SK-N-SH (cell line): ENCODE data around the gene SEMA3D. TPM values are rescaled to one million over a fixed set of nuclear protein-coding genes. Genes with fewer than 3 reads are reported as not detected.

ENCODE experiments used
- CTCF ChIA-PET: fragments of 300-600, 350-600 bp; formaldehyde crosslinking; extraction: SDS; loops from one replicate; lab custom pipeline; 2021; lab: Yijun Ruan, JAX
- POLR2A ChIA-PET: fragments of 350-600 bp; sonication (Branson Sonifier 250); formaldehyde crosslinking; extraction: SDS; loops from one replicate; lab custom pipeline; 2020; ENCODE audit warnings: antibody characterized with exemption, inconsistent platforms; lab: Yijun Ruan, JAX
- DNase-seq: peaks from one replicate; pipeline ENCODE4 v3.0.0; 2012
- H2AFZ ChIP-seq: fragments of 200-600 bp; sonication (generic); 2 replicates; pipeline ENCODE4 v1.8.1; 2016; ENCODE audit warnings: antibody characterized with exemption, mild to moderate bottlenecking, low read depth
- H3F3A ChIP-seq: fragments of 200-600 bp; sonication (generic); replicated peaks from 2 replicates; pipeline ENCODE3; 2016; ENCODE audit warnings: antibody characterized with exemption, mild to moderate bottlenecking; ENCODE audit not compliant: insufficient read depth
- H3K27ac ChIP-seq, 2 experiments: fragments of 200-500 bp in 1 of 2; fragments of 200-600 bp in 1 of 2; sonication (Bioruptor generic) in 1 of 2; sonication (generic), shearing (Covaris generic) in 1 of 2; 2 replicates each; pipeline versions ENCODE4 v1.5.1 to v1.6.1; 2014 to 2016; ENCODE audit warnings: low read depth in 2 of 2, inconsistent platforms in 1 of 2, low read length in 1 of 2, mild to moderate bottlenecking in 1 of 2, mixed read lengths in 1 of 2
- H3K27me3 ChIP-seq: fragments of 200-600 bp; sonication (generic), shearing (Covaris generic); 2 replicates; pipeline ENCODE4 v1.6.1; 2016; ENCODE audit warnings: mixed run types; ENCODE audit not compliant: insufficient read depth
- H3K36me3 ChIP-seq, 2 experiments: fragments of 200-500 bp in 1 of 2; fragments of 200-600 bp in 1 of 2; sonication (Bioruptor generic) in 1 of 2; sonication (generic) in 1 of 2; replicated peaks in 1 of 2; 2 replicates each; pipeline versions ENCODE3 to v1.5.1; 2014 to 2016; ENCODE audit warnings: low read length in 1 of 2, mild to moderate bottlenecking in 1 of 2; ENCODE audit not compliant: insufficient read depth in 2 of 2, control insufficient read depth in 1 of 2
- H3K4me1 ChIP-seq, 2 experiments: fragments of 200-500 bp in 1 of 2; fragments of 200-600 bp in 1 of 2; sonication (Bioruptor generic) in 1 of 2; sonication (generic), shearing (Covaris generic) in 1 of 2; 2 replicates each; pipeline versions ENCODE4 v1.5.1 to v1.6.1; 2014 to 2016; ENCODE audit warnings: low read depth in 1 of 2, low read length in 1 of 2, mixed run types in 1 of 2; ENCODE audit not compliant: insufficient read depth in 2 of 2, control insufficient read depth in 1 of 2
- H3K4me2 ChIP-seq: fragments of 200-600 bp; sonication (generic), shearing (Covaris generic); 2 replicates; pipeline ENCODE4 v1.6.1; 2017; ENCODE audit warnings: mixed run types
- H3K4me3 ChIP-seq, 2 experiments: fragments of 200-500 bp in 1 of 2; fragments of 200-600 bp in 1 of 2; sonication (Bioruptor generic) in 1 of 2; sonication (generic), shearing (Covaris generic) in 1 of 2; 2 replicates each; pipeline versions ENCODE4 v1.5.1 to v1.8.1; 2014 to 2016; ENCODE audit warnings: low read depth in 2 of 2, inconsistent platforms in 1 of 2, low read length in 1 of 2, mild to moderate bottlenecking in 1 of 2, mixed read lengths in 1 of 2, moderate library complexity in 1 of 2
- H3K79me2 ChIP-seq: fragments of 200-600 bp; sonication (generic); 2 replicates; pipeline ENCODE4 v1.8.1; 2017; ENCODE audit warnings: mild to moderate bottlenecking; ENCODE audit not compliant: insufficient read depth
- H3K9ac ChIP-seq: fragments of 200-600 bp; sonication (generic); 2 replicates; pipeline ENCODE4 v1.6.1; 2017; ENCODE audit warnings: mixed run types
- H3K9me2 ChIP-seq: fragments of 200-600 bp; sonication (generic); 2 replicates; pipeline ENCODE4 v1.6.1; 2017; ENCODE audit warnings: mixed run types
- H3K9me3 ChIP-seq: fragments of 200-600 bp; sonication (generic); 2 replicates; pipeline ENCODE4 v1.6.1; 2017; ENCODE audit warnings: mixed run types, mild to moderate bottlenecking, moderate library complexity
- H4K20me1 ChIP-seq: fragments of 200-600 bp; sonication (generic); 2 replicates; pipeline ENCODE4 v1.6.1; 2017; ENCODE audit warnings: mild to moderate bottlenecking, mixed run types; ENCODE audit not compliant: insufficient read depth
- CHD2 ChIP-seq: fragments of 150-350 bp; IDR thresholded peaks from 2 replicates; pipeline ENCODE4 v1.6.1; 2018; ENCODE audit warnings: low read length; ENCODE audit not compliant: partially characterized antibody
- ELF1 ChIP-seq: IDR thresholded peaks from 2 replicates; pipeline ENCODE4 v1.4.0; 2012
- EZH2phosphoT487 ChIP-seq: fragments of 200-600 bp; sonication (generic); IDR thresholded peaks from 2 replicates; pipeline ENCODE4 v1.6.1; 2017; ENCODE audit warnings: low read depth, mixed run types, mild to moderate bottlenecking, antibody characterized with exemption, moderate library complexity, borderline replicate concordance
- FOSL2 ChIP-seq: IDR thresholded peaks from 2 replicates; pipeline ENCODE4 v1.4.0; 2012; ENCODE audit warnings: low read depth, mild to moderate bottlenecking, moderate library complexity, borderline replicate concordance
- FOXJ3 ChIP-seq: sonication (generic); formaldehyde crosslinking; IDR thresholded peaks from 2 replicates; pipeline ENCODE4 v1.5.1; 2020; ENCODE audit warnings: mild to moderate bottlenecking, missing genetic modification reagents
- GABPA ChIP-seq: IDR thresholded peaks from 2 replicates; pipeline ENCODE4 v1.4.0; 2012; ENCODE audit warnings: low read depth, mild to moderate bottlenecking
- IRF3 ChIP-seq: fragments of 150-350 bp; IDR thresholded peaks from 2 replicates; pipeline ENCODE4 v1.6.1; 2016; ENCODE audit warnings: mild to moderate bottlenecking, low read depth, low read length
- JUND ChIP-seq: IDR thresholded peaks from 2 replicates; pipeline ENCODE4 v1.4.0; 2012
- MAX ChIP-seq: IDR thresholded peaks from 2 replicates; pipeline ENCODE4 v1.4.0; 2012; ENCODE audit warnings: low read depth
- MXI1 ChIP-seq: IDR thresholded peaks from 2 replicates; pipeline ENCODE4 v1.6.1; 2012; ENCODE audit warnings: mild to moderate bottlenecking, low read depth, low read length, improper control_type of control experiment
- NFIC ChIP-seq: IDR thresholded peaks from 2 replicates; pipeline ENCODE4 v1.4.0; 2012; ENCODE audit warnings: borderline replicate concordance
- PBX3 ChIP-seq: IDR thresholded peaks from 2 replicates; pipeline ENCODE4; 2012
- RCOR1 ChIP-seq: fragments of 150-350 bp; IDR thresholded peaks from 2 replicates; pipeline ENCODE4 v1.6.1; 2017; ENCODE audit warnings: antibody characterized with exemption, low read length
- REST ChIP-seq: IDR thresholded peaks from 2 replicates; pipeline ENCODE4 v1.6.1; 2012; ENCODE audit warnings: mild to moderate bottlenecking, low read depth, low read length, moderate library complexity
- RFX5 ChIP-seq: IDR thresholded peaks from 2 replicates; pipeline ENCODE4 v1.6.1; 2012; ENCODE audit warnings: mild to moderate bottlenecking, improper control_type of control experiment, low read length
- RXRA ChIP-seq: IDR thresholded peaks from 2 replicates; pipeline ENCODE4 v1.4.0; 2012; ENCODE audit warnings: low read depth, mild to moderate bottlenecking, borderline replicate concordance
- USF2 ChIP-seq: fragments of 150-350 bp; IDR thresholded peaks from 2 replicates; pipeline ENCODE4 v1.6.1; 2017; ENCODE audit warnings: antibody characterized with exemption, low read length, low read depth, borderline replicate concordance
- ZBTB33 ChIP-seq: IDR thresholded peaks from 2 replicates; pipeline ENCODE4 v1.4.0; 2012; ENCODE audit warnings: low read depth, borderline replicate concordance
- WGBS: methylation state at CpG from one replicate; pipeline ENCODE4 v1.1.6; 2017; ENCODE audit warnings: low lambda C conversion rate; 5-methylcytosine and 5-hydroxymethylcytosine counted together
- polyA plus RNA-seq, 3 experiments: library from polyadenylated mRNA; depleted of rRNA; stranded (reverse); fragments of >200 nt; gene quantifications; 2 replicates each; pipeline ENCODE4 v1.2.3, GENCODE V29; 2012

SEMA3D gene
- polyA plus RNA-seq, 1 of the 3 experiments (the other 2 are of a cell fraction): 30.1 TPM

- Histone ChIP-seq H3K4me2 (no peak overlapping the region), H3K36me3 (no peaks in the 10 kb centered on the region), H3K4me1 (peaks cover 2 to 8% of the 10 kb centered on the region in 2 experiments; a peak in 2 of 4 replicates), H3F3A (peaks cover 23% of the 10 kb centered on the region), H2AFZ (no peak overlapping the region), H3K9ac (no peak overlapping the region), H3K27ac (no peak overlapping the region), H3K27me3 (no peaks in the 10 kb centered on the region), H3K9me3 (no peaks in the 10 kb centered on the region), H3K79me2 (no peaks in the 10 kb centered on the region), H3K4me3 (no peak overlapping the region), H4K20me1 (no peaks in the 10 kb centered on the region), H3K9me2 (no peaks in the 10 kb centered on the region)
- WGBS: 83% methylated on average over 2 of the region's 2 CpGs
- no peak for TF ChIP-seq ELF1
- TF ChIP-seq EZH2phosphoT487: no peak
- no peak for TF ChIP-seq RXRA
- no peak for TF ChIP-seq CHD2
- no peak for TF ChIP-seq MAX
- no peak for TF ChIP-seq NFIC
- no peak for TF ChIP-seq USF2
- no peak for TF ChIP-seq REST
- TF ChIP-seq IRF3: no peak
- TF ChIP-seq RCOR1: no peak
- TF ChIP-seq PBX3: no peak
- no peak for TF ChIP-seq ZBTB33
- no peak for TF ChIP-seq FOXJ3 (CRISPR knock-in tag)
- no peak for TF ChIP-seq GABPA
- TF ChIP-seq MXI1: no peak
- TF ChIP-seq RFX5: no peak
- TF ChIP-seq JUND: no peak
- no peak for TF ChIP-seq FOSL2
- DNase-seq: no peak
- ChIA-PET POLR2A (no interaction called here), CTCF (interaction anchor here (1.0 kb wide), 2 partner anchors 53 to 91 kb away, joined by 3 read pairs; partner anchors contain the start of gene SEMA3D)
Measured at GRCh38 chr7:85133006-85133405, 53.9 kb downstream of the SEMA3D start.
